Panc1 (cell line): ENCODE measurements around the gene SLC7A14.

Experiments used
- CTCF ChIP-seq: fragments of 450-650 bp; IDR thresholded peaks from 2 replicates; pipeline ENCODE4 v1.5.1; 2017; ENCODE audit warnings: mild to moderate bottlenecking
- POLR2AphosphoS5 ChIP-seq: IDR thresholded peaks from 2 replicates; pipeline ENCODE4 v1.6.1; 2012; ENCODE audit warnings: mild to moderate bottlenecking, low read depth, low read length, moderate library complexity
- REST ChIP-seq, 2 experiments: IDR thresholded peaks; 2 replicates each; pipeline ENCODE4 v1.6.1; 2011 to 2012; ENCODE audit warnings: low read depth in 2 of 2, control low read depth in 1 of 2, low read length in 1 of 2, mild to moderate bottlenecking in 1 of 2, moderate library complexity in 1 of 2; ENCODE audit not compliant: insufficient read depth in 1 of 2

DNA sequence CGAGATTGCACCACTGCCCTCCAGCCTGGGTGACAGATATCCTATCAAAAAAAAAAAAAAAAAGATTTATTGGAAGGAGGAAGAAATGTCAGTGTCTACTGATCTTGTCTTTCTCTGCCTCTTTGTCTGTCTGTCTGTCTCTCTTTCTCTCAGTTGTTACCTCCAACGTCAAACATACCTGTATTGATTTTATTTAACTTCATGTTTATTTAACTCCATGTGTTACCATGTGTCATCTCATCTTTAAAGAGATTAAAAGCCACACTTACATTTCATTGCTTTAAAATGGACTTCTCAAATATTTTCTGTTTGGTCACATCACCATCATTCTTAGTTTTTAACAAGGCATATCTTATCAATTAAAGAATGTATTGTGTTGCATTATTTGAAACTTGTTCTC lies 157.8 kb downstream of the SLC7A14 start:
- TF ChIP-seq POLR2AphosphoS5 (no peak), CTCF (no peak), REST (IDR thresholded peaks at IDR 0.05; ENCODE audit: insufficient read depth in 1 of 2, low read depth in 2 of 2, low read length in 1 of 2) (no peak)
